PC-9 (cell line): Measurements from ENCODE around the gene ABAT.

ENCODE experiments used
- CTCF ChIP-seq: fragments of 200-600 bp; sonication (generic); conservative IDR thresholded peaks from 2 replicates; pipeline ENCODE4 v1.6.1; 2017; ENCODE audit warnings: mixed run types, antibody characterized with exemption, mild to moderate bottlenecking, moderate library complexity
- EZH2 ChIP-seq: fragments of 200-600 bp; sonication (generic); IDR thresholded peaks from 2 replicates; pipeline ENCODE4 v1.8.0; 2017; ENCODE audit warnings: antibody characterized with exemption, low read depth

- no peak for TF ChIP-seq CTCF
- TF ChIP-seq EZH2, result no peak
Measured at GRCh38 chr16:8645831-8646230, 28.6 kb upstream of the ABAT start.
